ENCODE results near the gene ACTR1A. TPM values are rescaled to one million over a fixed set of nuclear protein-coding genes. Genes with fewer than 3 reads are reported as not detected.

Gene ACTR1A
- total RNA-seq, 1 experiment from 2014 or later, result 93.6 TPM

- Mint-ChIP-seq H3K27ac (peak overlapping the region; percentile 93), H3K4me3 (peak overlapping the region; percentile 82; the same call in 1 of the 2 replicates), H3K27me3 (ENCODE audit: low read depth) (no peaks in the 10 kb centered on the region), H3K9me3 (no peaks in the 10 kb centered on the region), H3K4me1 (peaks cover 45% of the 10 kb centered on the region), H3K36me3 (peaks cover 15% of the 10 kb centered on the region)
- CTCF ChIA-PET, result interaction anchor here (0.6 to 1.4 kb wide), 3 partner anchors 20 to 1172 kb away, joined by 3 to 4 read pairs (median 3); partner anchors contain the start of gene CUEDC2
- POLR2A ChIA-PET, result interaction anchor here (3.0 kb wide), 1 partner anchor 8 kb away, joined by 37 read pairs; no protein-coding TSS in a partner anchor
- ATAC-seq, result no peak
- no peak for DNase-seq (ENCODE audit: low spot score)
- TF ChIP-seq ZNF512 (CRISPR knock-in tag; IDR thresholded peaks at IDR 0.05; ENCODE audit: borderline replicate concordance) (no peak), ATF3 (CRISPR knock-in tag; conservative IDR thresholded peaks at IDR 0.05) (no peak), RELA (CRISPR knock-in tag; IDR thresholded peaks at IDR 0.05; ENCODE audit: borderline replicate concordance) (no peak), MYBL2 (CRISPR knock-in tag; IDR thresholded peaks at IDR 0.05) (no peak), HMGXB4 (CRISPR knock-in tag; IDR thresholded peaks at IDR 0.05) (no peak), ZNF121 (CRISPR knock-in tag; IDR thresholded peaks at IDR 0.05) (no peak), ZNF232 (CRISPR knock-in tag; IDR thresholded peaks at IDR 0.05) (no peak), ELF4 (CRISPR knock-in tag; IDR thresholded peaks at IDR 0.05; ENCODE audit: low read depth) (no peak), SP1 (CRISPR knock-in tag; conservative IDR thresholded peaks at IDR 0.05) (no peak), ZNF423 (CRISPR knock-in tag; IDR thresholded peaks at IDR 0.05) (no peak), GTF2I (CRISPR knock-in tag; conservative IDR thresholded peaks at IDR 0.05) (no peak), ZBTB43 (CRISPR knock-in tag; IDR thresholded peaks at IDR 0.05) (no peak), ZNF219 (CRISPR knock-in tag; IDR thresholded peaks at IDR 0.05; ENCODE audit: borderline replicate concordance) (no peak), CTCF (IDR thresholded peaks at IDR 0.05) (no peak)
Measured at GRCh38 chr10:102452672-102453340, 49.7 kb downstream of the ACTR1A start.

GRCh38 chr10:102451105-102451969 lies 51.2 kb downstream of the ACTR1A start, which contains the start of gene C10orf95:
Gene C10orf95, minus strand, starts transcription at chr10:102451543. Its CDS starts 450 bp downstream, at chr10:102451093.
- Mint-ChIP-seq H3K9me3 (no peaks in the 10 kb centered on the region), H3K27ac (peak within 1 kb of the TSS; percentile 27; the same call in 1 of the 2 replicates), H3K4me3 (peak within 1 kb of the TSS; percentile 82), H3K4me1 (peaks cover 45% of the 10 kb centered on the region), H3K27me3 (ENCODE audit: low read depth) (no peaks in the 10 kb centered on the region), H3K36me3 (peaks cover 15% of the 10 kb centered on the region)
- ChIA-PET POLR2A (interaction anchor here (0.5 to 3.1 kb wide), 13 partner anchors 9 to 115 kb away, joined by 3 to 37 read pairs (median 5); partner anchors contain the start of genes ACTR1A, CUEDC2, FBXL15 and NFKB2), CTCF (interaction anchor here (0.7 to 4.0 kb wide), 22 partner anchors 11 to 221 kb away, joined by 3 to 40 read pairs (median 6); partner anchors contain the start of genes ACTR1A, CUEDC2, FBXL15 and SUFU)
- ATAC-seq (peak; percentile 9), DNase-seq (ENCODE audit: low spot score) (peak; percentile 36)
- peak; percentile 7; the same call in 1 of the 2 replicates for TF ChIP-seq PRDM15 (CRISPR knock-in tag; IDR thresholded peaks at IDR 0.05)
- no peak for TF ChIP-seq ZMAT4 (CRISPR knock-in tag; IDR thresholded peaks at IDR 0.05)
- no peak for TF ChIP-seq E2F5 (CRISPR knock-in tag; IDR thresholded peaks at IDR 0.05)
- TF ChIP-seq ZNF671 (CRISPR knock-in tag; IDR thresholded peaks at IDR 0.05), result no peak
- no peak for TF ChIP-seq ERG (CRISPR knock-in tag; IDR thresholded peaks at IDR 0.05)
